ENCODE results near the gene SPEF2.

Gene SPEF2

GRCh38 chr5:35656721-35657120 lies 39.1 kb downstream of the SPEF2 start:
- no peak for DNase-seq (ENCODE audit: low spot score)
- no peak for TF ChIP-seq CTCF (IDR thresholded peaks at IDR 0.05; ENCODE audit: extremely low read depth, missing control alignments)

GRCh38 chr5:35657877-35658276 lies 40.2 kb downstream of the SPEF2 start:
- TF ChIP-seq CTCF (IDR thresholded peaks at IDR 0.05; ENCODE audit: extremely low read depth, missing control alignments), result no peak
- DNase-seq (ENCODE audit: low spot score), result no peak

- DNase-seq (ENCODE audit: low spot score), result no peak
- no peak for TF ChIP-seq CTCF (IDR thresholded peaks at IDR 0.05; ENCODE audit: extremely low read depth, missing control alignments)
Measured at GRCh38 chr5:35659556-35659955, 41.9 kb downstream of the SPEF2 start.

GRCh38 chr5:35660451-35660850 lies 42.8 kb downstream of the SPEF2 start:
- no peak for TF ChIP-seq CTCF (IDR thresholded peaks at IDR 0.05; ENCODE audit: extremely low read depth, missing control alignments)
- no peak for DNase-seq (ENCODE audit: low spot score)

GRCh38 chr5:35664584-35664983 lies 46.9 kb downstream of the SPEF2 start:
- no peak for DNase-seq (ENCODE audit: low spot score)
- TF ChIP-seq CTCF (IDR thresholded peaks at IDR 0.05; ENCODE audit: extremely low read depth, missing control alignments), result no peak

GRCh38 chr5:35665096-35665495 lies 47.4 kb downstream of the SPEF2 start:
- no peak for TF ChIP-seq CTCF (IDR thresholded peaks at IDR 0.05; ENCODE audit: extremely low read depth, missing control alignments)
- no peak for DNase-seq (ENCODE audit: low spot score)

- DNase-seq (ENCODE audit: low spot score), result no peak
- TF ChIP-seq CTCF (IDR thresholded peaks at IDR 0.05; ENCODE audit: extremely low read depth, missing control alignments), result no peak
Measured at GRCh38 chr5:35668319-35668718, 50.7 kb downstream of the SPEF2 start.

All from GM20000 (cell line).